ENCODE results near the gene OR5AS1. TPM values are rescaled to one million over a fixed set of nuclear protein-coding genes. Genes with fewer than 3 reads are reported as not detected.
"Not testable (repeated sequence)": the region's sequence is repeated elsewhere in the genome, so short reads cannot be mapped to it uniquely, and the experiment has no call there.

OR5AS1 gene
- total and polyA plus RNA-seq, 3 donors from 2014 or later, result 0.16 TPM; not detected in 2

- Histone ChIP-seq H3K9me3 (no peaks in the 10 kb centered on the region), H3K36me3 (ENCODE audit: low read depth, missing control alignments) (no peaks in the 10 kb centered on the region), H3K27ac (no peak overlapping the region), H3K4me3 (no peak overlapping the region), H3K27me3 (no peaks in the 10 kb centered on the region), H3K4me1 (no peaks in the 10 kb centered on the region)
- DNase-seq, result no peak
- intact Hi-C loops (cut with DNase I; ENCODE audit: low total_unique reads), result no loop called here
- TF ChIP-seq, protein P1, sequence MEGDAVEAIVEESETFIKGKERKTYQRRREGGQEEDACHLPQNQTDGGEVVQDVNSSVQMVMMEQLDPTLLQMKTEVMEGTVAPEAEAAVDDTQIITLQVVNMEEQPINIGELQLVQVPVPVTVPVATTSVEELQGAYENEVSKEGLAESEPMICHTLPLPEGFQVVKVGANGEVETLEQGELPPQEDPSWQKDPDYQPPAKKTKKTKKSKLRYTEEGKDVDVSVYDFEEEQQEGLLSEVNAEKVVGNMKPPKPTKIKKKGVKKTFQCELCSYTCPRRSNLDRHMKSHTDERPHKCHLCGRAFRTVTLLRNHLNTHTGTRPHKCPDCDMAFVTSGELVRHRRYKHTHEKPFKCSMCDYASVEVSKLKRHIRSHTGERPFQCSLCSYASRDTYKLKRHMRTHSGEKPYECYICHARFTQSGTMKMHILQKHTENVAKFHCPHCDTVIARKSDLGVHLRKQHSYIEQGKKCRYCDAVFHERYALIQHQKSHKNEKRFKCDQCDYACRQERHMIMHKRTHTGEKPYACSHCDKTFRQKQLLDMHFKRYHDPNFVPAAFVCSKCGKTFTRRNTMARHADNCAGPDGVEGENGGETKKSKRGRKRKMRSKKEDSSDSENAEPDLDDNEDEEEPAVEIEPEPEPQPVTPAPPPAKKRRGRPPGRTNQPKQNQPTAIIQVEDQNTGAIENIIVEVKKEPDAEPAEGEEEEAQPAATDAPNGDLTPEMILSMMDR (IDR thresholded peaks at IDR 0.05), result no peak
- TF ChIP-seq POLR2A (IDR thresholded peaks at IDR 0.05), result no peak
- WGBS, 2 donors, result 55 to 57% methylated on average over 4 of the region's 4 CpGs
Measured at GRCh38 chr11:56048480-56048879, 21.0 kb downstream of the OR5AS1 start.

GRCh38 chr11:56049487-56049886, 22.0 kb downstream of the OR5AS1 start:
- Histone ChIP-seq H3K36me3 (ENCODE audit: low read depth, missing control alignments) (no peaks in the 10 kb centered on the region), H3K27ac (no peak overlapping the region), H3K4me3 (no peak overlapping the region), H3K9me3 (no peaks in the 10 kb centered on the region), H3K4me1 (no peaks in the 10 kb centered on the region), H3K27me3 (no peaks in the 10 kb centered on the region)
- 60 to 74% methylated on average over 2 of the region's 2 CpGs for WGBS, 2 donors
- no peak for DNase-seq
- intact Hi-C loops (cut with DNase I; ENCODE audit: low total_unique reads), result no loop called here
- TF ChIP-seq POLR2A (IDR thresholded peaks at IDR 0.05), result no peak
- TF ChIP-seq, protein P1 (IDR thresholded peaks at IDR 0.05), result no peak

- H3K4me3 ChIP-seq; H3K9me3 ChIP-seq; H3K27ac ChIP-seq; H3K36me3 ChIP-seq (ENCODE audit: low read depth, missing control alignments); H3K27me3 ChIP-seq; DNase-seq; H3K4me1 ChIP-seq; intact Hi-C loops (cut with DNase I; ENCODE audit: low total_unique reads): not testable (repeated sequence)
- WGBS, 2 donors, result 23 to 36% methylated on average over 4 of the region's 4 CpGs
Measured at GRCh38 chr11:56056366-56056765, 28.9 kb downstream of the OR5AS1 start.

DNA sequence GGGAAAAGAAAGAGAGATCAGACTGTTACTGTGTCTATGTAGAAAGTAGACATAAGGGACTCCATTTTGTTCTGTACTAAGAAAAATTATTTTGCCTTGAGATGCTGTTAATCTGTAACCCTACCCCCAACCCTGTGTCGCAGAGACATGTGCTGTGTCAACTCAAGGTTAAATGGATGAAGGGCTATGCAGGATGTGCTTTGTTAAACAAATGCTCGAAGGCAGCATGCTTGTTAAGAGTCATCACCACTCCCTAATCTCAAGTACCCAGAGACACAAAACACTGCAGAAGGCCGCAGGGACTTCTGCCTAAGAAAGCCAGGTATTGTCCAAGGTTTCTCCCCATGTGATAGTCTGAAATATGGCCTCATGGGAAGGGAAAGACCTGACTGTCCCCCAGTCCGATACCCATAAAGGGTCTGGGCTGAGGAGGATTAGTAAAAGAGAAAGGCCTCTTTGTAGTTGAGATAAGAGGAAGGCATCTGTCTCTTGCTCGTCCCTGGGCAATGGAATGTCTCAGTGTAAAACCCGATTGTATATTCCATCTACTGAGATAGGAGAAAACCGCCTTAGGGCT, 30.3 kb downstream of the OR5AS1 start:
- H3K27me3 ChIP-seq; H3K36me3 ChIP-seq (ENCODE audit: low read depth, missing control alignments); intact Hi-C loops (cut with DNase I; ENCODE audit: low total_unique reads); DNase-seq; H3K27ac ChIP-seq; H3K4me3 ChIP-seq; H3K4me1 ChIP-seq; H3K9me3 ChIP-seq: not testable (repeated sequence)
- 40 to 47% methylated on average over 7 of the region's 7 CpGs for WGBS, 2 donors

DNA sequence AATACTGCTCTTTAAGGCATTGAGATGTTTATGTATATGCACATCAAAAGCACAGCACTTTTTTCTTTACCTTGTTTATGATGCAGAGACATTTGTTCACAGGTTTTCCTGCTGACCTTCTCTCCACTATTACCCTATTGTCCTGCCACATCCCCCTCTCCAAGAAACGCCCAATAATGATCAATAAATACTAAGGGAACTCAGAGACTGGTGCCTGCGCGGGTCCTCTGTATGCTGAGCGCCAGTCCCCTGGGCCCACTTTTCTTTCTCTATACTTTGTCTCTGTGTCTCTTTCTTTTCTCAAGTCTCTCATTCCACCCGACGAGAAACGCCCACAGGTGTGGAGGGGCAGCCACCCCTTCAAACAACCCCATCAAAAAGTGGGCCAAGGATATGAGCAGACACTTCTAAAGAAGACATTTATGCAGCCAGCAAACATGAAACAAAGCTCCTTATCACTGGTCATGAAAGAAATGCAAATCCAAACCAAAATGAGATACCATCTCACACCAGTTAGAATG, 30.9 kb downstream of the OR5AS1 start:
- intact Hi-C loops (cut with DNase I; ENCODE audit: low total_unique reads); H3K36me3 ChIP-seq (ENCODE audit: low read depth, missing control alignments); DNase-seq; H3K4me3 ChIP-seq; H3K27me3 ChIP-seq; H3K27ac ChIP-seq; H3K9me3 ChIP-seq; H3K4me1 ChIP-seq: not testable (repeated sequence)
- 81 to 89% methylated on average over 7 of the region's 7 CpGs for WGBS, 2 donors

DNA sequence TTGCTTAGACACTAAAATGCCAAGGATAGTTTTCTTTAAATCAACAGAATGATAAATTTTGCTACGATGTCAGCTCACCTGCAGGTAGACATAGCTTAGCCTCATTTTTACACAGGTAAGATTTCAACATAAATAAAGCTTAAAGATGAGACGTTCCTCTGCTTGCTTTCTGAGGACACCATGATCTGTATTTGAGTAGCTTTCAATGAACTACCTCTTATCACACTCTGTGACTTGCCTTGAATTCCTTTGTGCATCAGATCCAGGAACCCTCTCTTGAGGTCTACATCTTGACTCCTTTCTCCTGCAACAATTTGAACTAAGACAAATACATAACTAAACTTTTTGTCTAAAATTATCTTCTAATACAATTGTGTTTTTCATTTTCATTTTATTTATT, 39.5 kb downstream of the OR5AS1 start:
- Histone ChIP-seq H3K9me3 (no peaks in the 10 kb centered on the region), H3K36me3 (ENCODE audit: low read depth, missing control alignments) (no peaks in the 10 kb centered on the region), H3K27ac (no peak overlapping the region), H3K4me3 (no peak overlapping the region), H3K27me3 (no peaks in the 10 kb centered on the region), H3K4me1 (no peaks in the 10 kb centered on the region)
- TF ChIP-seq, protein P1 (IDR thresholded peaks at IDR 0.05), result no peak
- no peak for TF ChIP-seq POLR2A (IDR thresholded peaks at IDR 0.05)
- no peak for DNase-seq
- intact Hi-C loops (cut with DNase I; ENCODE audit: low total_unique reads), result no loop called here
- WGBS, 2 donors, result 81 to 84% methylated on average over 2 of the region's 2 CpGs

Other genes with a start within 250 kb of the OR5AS1 start
- not detected for gene OR5D14, start 232.1 kb upstream of the OR5AS1 start, total RNA-seq
- gene OR5D14, start 232.1 kb upstream of the OR5AS1 start, polyA plus RNA-seq (ENCODE audit: insufficient read depth, low read depth, low replicate concordance), result not detected
- not detected for gene OR5L1, start 216.3 kb upstream of the OR5AS1 start, total RNA-seq
- gene OR5L1, start 216.3 kb upstream of the OR5AS1 start, polyA plus RNA-seq (ENCODE audit: insufficient read depth, low read depth, low replicate concordance), result not detected
- gene OR5D18, start 208.0 kb upstream of the OR5AS1 start, total RNA-seq, result not detected
- gene OR5D18, start 208.0 kb upstream of the OR5AS1 start, polyA plus RNA-seq (ENCODE audit: insufficient read depth, low read depth, low replicate concordance), result not detected
- not detected for gene OR5L2, start 200.4 kb upstream of the OR5AS1 start, total RNA-seq
- not detected for gene OR5L2, start 200.4 kb upstream of the OR5AS1 start, polyA plus RNA-seq (ENCODE audit: insufficient read depth, low read depth, low replicate concordance)
- gene OR5D16, start 188.9 kb upstream of the OR5AS1 start, total RNA-seq, result not detected
- gene OR5D16, start 188.9 kb upstream of the OR5AS1 start, polyA plus RNA-seq (ENCODE audit: insufficient read depth, low read depth, low replicate concordance), result not detected
- under 1 TPM in 1 of 2 donors, not detected in 1; 0.56 TPM for gene TRIM51, start 144.4 kb upstream of the OR5AS1 start, total RNA-seq
- 0.20 TPM for gene TRIM51, start 144.4 kb upstream of the OR5AS1 start, polyA plus RNA-seq (ENCODE audit: insufficient read depth, low read depth, low replicate concordance)
- gene OR5W2, start 113.1 kb upstream of the OR5AS1 start, total RNA-seq, result not detected
- gene OR5W2, start 113.1 kb upstream of the OR5AS1 start, polyA plus RNA-seq (ENCODE audit: insufficient read depth, low read depth, low replicate concordance), result not detected
- gene OR5I1, start 91.3 kb upstream of the OR5AS1 start, total RNA-seq, result not detected
- gene OR5I1, start 91.3 kb upstream of the OR5AS1 start, polyA plus RNA-seq (ENCODE audit: insufficient read depth, low read depth, low replicate concordance), result not detected
- gene OR10AG1, start 57.7 kb upstream of the OR5AS1 start, total RNA-seq, result under 1 TPM in 1 of 2 donors, not detected in 1; 0.19 TPM
- gene OR10AG1, start 57.7 kb upstream of the OR5AS1 start, polyA plus RNA-seq (ENCODE audit: insufficient read depth, low read depth, low replicate concordance), result not detected
- gene OR5F1, start 33.0 kb upstream of the OR5AS1 start, total RNA-seq, result not detected
- not detected for gene OR5F1, start 33.0 kb upstream of the OR5AS1 start, polyA plus RNA-seq (ENCODE audit: insufficient read depth, low read depth, low replicate concordance)
- gene OR8I2, start 65.7 kb downstream of the OR5AS1 start, total RNA-seq, result not detected
- gene OR8I2, start 65.7 kb downstream of the OR5AS1 start, polyA plus RNA-seq (ENCODE audit: insufficient read depth, low read depth, low replicate concordance), result not detected
- gene OR8H2, start 76.0 kb downstream of the OR5AS1 start, total RNA-seq, result not detected
- gene OR8H2, start 76.0 kb downstream of the OR5AS1 start, polyA plus RNA-seq (ENCODE audit: insufficient read depth, low read depth, low replicate concordance), result not detected
- not detected for gene OR8H3, start 94.7 kb downstream of the OR5AS1 start, total RNA-seq
- not detected for gene OR8H3, start 94.7 kb downstream of the OR5AS1 start, polyA plus RNA-seq (ENCODE audit: insufficient read depth, low read depth, low replicate concordance)
- not detected for gene OR8J3, start 112.5 kb downstream of the OR5AS1 start, total RNA-seq
- gene OR8J3, start 112.5 kb downstream of the OR5AS1 start, polyA plus RNA-seq (ENCODE audit: insufficient read depth, low read depth, low replicate concordance), result not detected
- under 1 TPM in 1 of 2 donors, not detected in 1; 0.87 TPM for gene OR8K5, start 132.7 kb downstream of the OR5AS1 start, total RNA-seq
- gene OR8K5, start 132.7 kb downstream of the OR5AS1 start, polyA plus RNA-seq (ENCODE audit: insufficient read depth, low read depth, low replicate concordance), result not detected
- not detected for gene OR5J2, start 149.0 kb downstream of the OR5AS1 start, total RNA-seq
- not detected for gene OR5J2, start 149.0 kb downstream of the OR5AS1 start, polyA plus RNA-seq (ENCODE audit: insufficient read depth, low read depth, low replicate concordance)
- not detected for gene OR5T2, start 206.6 kb downstream of the OR5AS1 start, total RNA-seq
- not detected for gene OR5T2, start 206.6 kb downstream of the OR5AS1 start, polyA plus RNA-seq (ENCODE audit: insufficient read depth, low read depth, low replicate concordance)
- gene OR5T3, start 224.6 kb downstream of the OR5AS1 start, total RNA-seq, result not detected
- gene OR5T3, start 224.6 kb downstream of the OR5AS1 start, polyA plus RNA-seq (ENCODE audit: insufficient read depth, low read depth, low replicate concordance), result not detected
- gene OR5T1, start 246.5 kb downstream of the OR5AS1 start, total RNA-seq, result not detected
- gene OR5T1, start 246.5 kb downstream of the OR5AS1 start, polyA plus RNA-seq (ENCODE audit: insufficient read depth, low read depth, low replicate concordance), result not detected

All from testis (tissue), 3 donors.